ENCODE measurements around the gene ATAD2B.
"Not testable (repeated sequence)": the region's sequence is repeated elsewhere in the genome, so short reads cannot be mapped to it uniquely, and the experiment has no call there.

ATAD2B gene

DNA sequence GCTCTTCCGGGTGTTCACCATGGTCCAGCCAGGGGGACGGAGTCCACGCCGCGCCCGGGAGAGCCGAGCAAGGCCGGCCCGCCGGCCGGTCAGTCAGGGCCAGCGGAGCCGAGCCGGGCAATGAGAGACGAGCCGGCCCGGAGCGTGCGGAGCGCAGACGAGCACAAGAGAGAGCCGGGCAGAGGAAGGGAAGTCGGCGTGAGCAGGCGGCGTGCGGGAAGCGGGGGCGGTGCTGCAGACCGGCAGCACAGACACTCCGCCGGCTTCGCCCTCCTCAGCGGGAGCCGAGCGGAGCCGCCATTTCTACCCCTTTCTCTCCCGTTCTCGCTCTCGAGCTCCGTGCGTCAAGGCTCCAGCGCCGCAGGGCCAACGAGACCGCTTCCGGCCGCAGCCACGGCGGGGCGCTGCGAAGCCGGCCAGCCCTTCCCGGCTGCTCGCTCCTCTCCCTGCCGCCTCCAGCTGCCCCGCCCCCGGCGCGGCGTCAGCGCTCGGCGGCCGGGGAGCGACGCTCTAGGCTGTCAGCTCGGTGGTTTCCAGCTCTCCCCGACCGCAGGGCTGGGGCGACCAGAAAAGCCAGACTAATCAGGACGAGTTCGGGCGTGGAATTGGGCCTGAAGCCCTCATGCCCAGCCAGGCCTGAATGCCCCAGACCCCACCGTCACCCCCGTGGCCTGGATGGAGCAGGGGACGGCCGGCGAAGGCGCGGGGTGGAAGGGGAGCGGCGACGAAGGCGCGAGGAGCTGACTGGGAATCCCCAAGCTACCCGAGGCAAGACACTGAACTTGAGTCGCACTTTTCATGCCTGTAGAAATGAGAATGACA lies at the start of gene ATAD2B:
Gene ATAD2B (minus strand): TSS at position 374 of the 822 bp plus-strand sequence. CDS start 353 bp downstream, at position 21.
- TF ChIP-seq, protein P1, sequence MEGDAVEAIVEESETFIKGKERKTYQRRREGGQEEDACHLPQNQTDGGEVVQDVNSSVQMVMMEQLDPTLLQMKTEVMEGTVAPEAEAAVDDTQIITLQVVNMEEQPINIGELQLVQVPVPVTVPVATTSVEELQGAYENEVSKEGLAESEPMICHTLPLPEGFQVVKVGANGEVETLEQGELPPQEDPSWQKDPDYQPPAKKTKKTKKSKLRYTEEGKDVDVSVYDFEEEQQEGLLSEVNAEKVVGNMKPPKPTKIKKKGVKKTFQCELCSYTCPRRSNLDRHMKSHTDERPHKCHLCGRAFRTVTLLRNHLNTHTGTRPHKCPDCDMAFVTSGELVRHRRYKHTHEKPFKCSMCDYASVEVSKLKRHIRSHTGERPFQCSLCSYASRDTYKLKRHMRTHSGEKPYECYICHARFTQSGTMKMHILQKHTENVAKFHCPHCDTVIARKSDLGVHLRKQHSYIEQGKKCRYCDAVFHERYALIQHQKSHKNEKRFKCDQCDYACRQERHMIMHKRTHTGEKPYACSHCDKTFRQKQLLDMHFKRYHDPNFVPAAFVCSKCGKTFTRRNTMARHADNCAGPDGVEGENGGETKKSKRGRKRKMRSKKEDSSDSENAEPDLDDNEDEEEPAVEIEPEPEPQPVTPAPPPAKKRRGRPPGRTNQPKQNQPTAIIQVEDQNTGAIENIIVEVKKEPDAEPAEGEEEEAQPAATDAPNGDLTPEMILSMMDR (conservative IDR thresholded peaks at IDR 0.05; ENCODE audit: low read depth, low read length), result peak; percentile 71
- DNase-seq (ENCODE audit: low read depth), result peak; percentile 79
- peak within 1 kb of the TSS; percentile 89 for H3K4me3 ChIP-seq (ENCODE audit: low read length)

- TF ChIP-seq, protein P1 (conservative IDR thresholded peaks at IDR 0.05; ENCODE audit: low read depth, low read length), result no peak
Observed at GRCh38 chr2:23967846-23968245, 40.9 kb upstream of the ATAD2B start.

GRCh38 chr2:23954325-23955014 lies 27.5 kb upstream of the ATAD2B start:
- no peak for DNase-seq (ENCODE audit: low read depth)
- TF ChIP-seq, protein P1 (conservative IDR thresholded peaks at IDR 0.05; ENCODE audit: low read depth, low read length), result no peak
- no peak overlapping the region for H3K4me3 ChIP-seq (ENCODE audit: low read length)

More at GRCh38 chr2:23967846-23968245, 40.9 kb upstream of the ATAD2B start:
- no peak for DNase-seq (ENCODE audit: low read depth)
- no peak overlapping the region for H3K4me3 ChIP-seq (ENCODE audit: low read length)

- DNase-seq (ENCODE audit: low read depth), result no peak
- TF ChIP-seq, protein P1 (conservative IDR thresholded peaks at IDR 0.05; ENCODE audit: low read depth, low read length), result no peak
- no peak overlapping the region for H3K4me3 ChIP-seq (ENCODE audit: low read length)
Observed at GRCh38 chr2:23953625-23954024, 26.7 kb upstream of the ATAD2B start.

- not testable (repeated sequence) for H3K4me3 ChIP-seq (ENCODE audit: low read length); DNase-seq (ENCODE audit: low read depth)
Observed at GRCh38 chr2:23952558-23952957, 25.6 kb upstream of the ATAD2B start.

DNA sequence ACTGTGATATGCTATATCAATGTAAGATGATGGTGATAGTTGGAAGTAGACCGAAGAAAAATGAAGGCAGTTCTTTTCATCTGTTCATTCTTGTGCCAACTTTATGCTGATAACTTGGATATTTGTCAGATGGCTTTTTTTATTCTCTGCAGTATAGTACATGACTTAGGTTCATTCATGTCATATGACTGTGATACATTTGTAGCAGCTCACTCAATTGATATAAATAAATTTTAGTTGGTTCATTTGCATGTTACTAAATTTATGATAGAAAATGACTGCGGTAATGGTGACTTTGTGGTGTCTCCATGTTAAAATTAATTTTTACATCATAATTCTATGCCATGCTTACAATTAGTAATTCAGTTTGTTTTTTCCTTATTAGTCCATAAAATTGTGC lies 20.4 kb upstream of the ATAD2B start:
- no peak for DNase-seq (ENCODE audit: low read depth)
- TF ChIP-seq, protein P1 (conservative IDR thresholded peaks at IDR 0.05; ENCODE audit: low read depth, low read length), result no peak
- no peak overlapping the region for H3K4me3 ChIP-seq (ENCODE audit: low read length)

DNA sequence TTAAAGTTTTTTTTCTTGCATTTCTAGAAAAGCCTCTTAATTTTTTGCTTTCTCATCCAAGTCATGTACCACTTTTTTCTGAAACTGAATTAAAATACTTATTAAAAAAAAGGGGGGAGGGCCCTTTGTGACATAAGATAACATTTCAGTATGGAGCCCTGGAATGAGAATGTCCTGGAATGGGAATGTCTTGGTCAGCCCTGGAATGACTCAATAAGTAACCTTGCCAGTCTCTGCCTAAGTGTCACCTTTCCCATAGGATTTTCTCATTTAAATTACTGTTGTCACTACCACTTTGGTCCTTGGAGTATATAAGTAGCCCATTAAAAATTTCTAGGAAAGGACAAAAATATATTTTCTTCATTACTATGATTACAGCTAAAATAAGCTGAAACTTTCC lies 18.1 kb upstream of the ATAD2B start:
- TF ChIP-seq, protein P1 (conservative IDR thresholded peaks at IDR 0.05; ENCODE audit: low read depth, low read length), result no peak
- H3K4me3 ChIP-seq (ENCODE audit: low read length), result no peak overlapping the region
- no peak for DNase-seq (ENCODE audit: low read depth)

Measured in retinal pigment epithelial cell (primary cell).